ENCODE data around the gene CCDC183. TPM values are rescaled to one million over a fixed set of nuclear protein-coding genes. Genes with fewer than 3 reads are reported as not detected.
"Not testable (repeated sequence)": the region's sequence is repeated elsewhere in the genome, so short reads cannot be mapped to it uniquely, and the experiment has no call there.

Gene CCDC183
- total RNA-seq, 1 experiment from 2014 or later, result 4.2 TPM

DNA sequence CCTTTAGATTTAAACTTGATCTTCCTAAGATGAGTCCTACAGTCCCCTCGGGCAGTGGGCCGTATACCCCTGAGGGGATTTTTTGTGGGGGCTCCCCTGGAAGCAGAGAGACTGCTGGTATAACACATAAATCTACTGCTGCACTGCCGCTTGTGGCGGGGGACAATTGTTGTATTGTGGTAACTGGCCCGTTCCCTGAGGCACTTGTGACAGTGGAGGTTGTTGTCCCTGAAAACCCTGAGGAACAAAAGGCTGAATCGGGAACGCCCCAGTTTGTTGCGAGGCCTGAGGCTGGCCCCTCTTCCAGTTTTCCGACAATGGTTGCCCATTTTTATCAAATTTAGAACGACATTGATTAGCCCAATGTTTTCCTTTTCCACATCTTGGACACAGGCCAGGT lies 9.7 kb upstream of the CCDC183 start:
- Mint-ChIP-seq H3K9me3 (ENCODE audit: unreplicated experiment) (no peaks in the 10 kb centered on the region), H3K4me1 (ENCODE audit: low read depth, unreplicated experiment) (peaks cover 55% of the 10 kb centered on the region), H3K36me3 (ENCODE audit: insufficient read depth, unreplicated experiment) (peaks cover 18% of the 10 kb centered on the region), H3K27ac (ENCODE audit: unreplicated experiment) (peak overlapping the region; percentile 45), H3K4me3 (ENCODE audit: unreplicated experiment) (no peak overlapping the region), H3K27me3 (ENCODE audit: insufficient read depth, unreplicated experiment) (no peaks in the 10 kb centered on the region)
- no peak for DNase-seq
- TF ChIP-seq, protein P1, sequence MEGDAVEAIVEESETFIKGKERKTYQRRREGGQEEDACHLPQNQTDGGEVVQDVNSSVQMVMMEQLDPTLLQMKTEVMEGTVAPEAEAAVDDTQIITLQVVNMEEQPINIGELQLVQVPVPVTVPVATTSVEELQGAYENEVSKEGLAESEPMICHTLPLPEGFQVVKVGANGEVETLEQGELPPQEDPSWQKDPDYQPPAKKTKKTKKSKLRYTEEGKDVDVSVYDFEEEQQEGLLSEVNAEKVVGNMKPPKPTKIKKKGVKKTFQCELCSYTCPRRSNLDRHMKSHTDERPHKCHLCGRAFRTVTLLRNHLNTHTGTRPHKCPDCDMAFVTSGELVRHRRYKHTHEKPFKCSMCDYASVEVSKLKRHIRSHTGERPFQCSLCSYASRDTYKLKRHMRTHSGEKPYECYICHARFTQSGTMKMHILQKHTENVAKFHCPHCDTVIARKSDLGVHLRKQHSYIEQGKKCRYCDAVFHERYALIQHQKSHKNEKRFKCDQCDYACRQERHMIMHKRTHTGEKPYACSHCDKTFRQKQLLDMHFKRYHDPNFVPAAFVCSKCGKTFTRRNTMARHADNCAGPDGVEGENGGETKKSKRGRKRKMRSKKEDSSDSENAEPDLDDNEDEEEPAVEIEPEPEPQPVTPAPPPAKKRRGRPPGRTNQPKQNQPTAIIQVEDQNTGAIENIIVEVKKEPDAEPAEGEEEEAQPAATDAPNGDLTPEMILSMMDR (IDR thresholded peaks at IDR 0.05; ENCODE audit: insufficient read depth in 1 of 2, low read depth in 1 of 2, low read length in 1 of 2, severe bottlenecking in 1 of 2, unreplicated experiment in 1 of 2), result no peak
- BruUV-seq (replicated peaks), result no TSS peak
- no peaks in the 10 kb centered on the region for H3K9me3 ChIP-seq
- intact Hi-C loops (cut with micrococcal nuclease; ENCODE audit: unreplicated experiment), result loop anchor here (2.0 to 5.0 kb wide), 2 partner anchors 56 to 161 kb away; partner anchors contain the start of genes AJM1 and C8G
- no peak overlapping the region for H3K4me3 ChIP-seq (ENCODE audit: low read depth, low read length)
- H3K4me1 ChIP-seq, result peaks cover 49% of the 10 kb centered on the region
- no peaks in the 10 kb centered on the region for H3K36me3 ChIP-seq (ENCODE audit: control insufficient read depth, insufficient read depth, low read length)
- H3K27me3 ChIP-seq (replicated peaks; ENCODE audit: control insufficient read depth, insufficient read depth, low read length), result no peaks in the 10 kb centered on the region
- CTCF ChIA-PET, result no interaction called here
- POLR2A ChIA-PET, result no interaction called here

DNA sequence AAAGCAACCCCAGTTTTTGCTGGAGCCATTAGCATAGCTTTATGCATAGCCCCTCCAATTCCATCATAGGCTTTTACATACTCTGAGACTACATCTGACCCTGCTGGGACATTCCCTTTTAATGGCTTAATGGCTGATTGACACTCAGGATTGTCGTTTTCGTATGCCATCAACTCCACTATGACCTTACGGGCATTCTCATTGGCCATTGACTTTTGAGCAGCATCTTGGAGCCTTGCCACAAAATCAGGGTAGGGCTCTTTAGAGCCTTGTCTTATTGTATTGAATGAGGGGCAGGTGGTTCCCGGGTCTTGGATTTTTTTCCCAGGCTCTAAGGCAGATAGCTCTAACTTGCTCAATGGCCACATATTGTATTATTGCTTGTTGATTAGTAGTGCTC lies 9.2 kb upstream of the CCDC183 start:
- CTCF ChIA-PET; H3K36me3 ChIP-seq (ENCODE audit: control insufficient read depth, insufficient read depth, low read length); H3K27me3 Mint-ChIP-seq (ENCODE audit: insufficient read depth, unreplicated experiment); H3K27me3 ChIP-seq (replicated peaks; ENCODE audit: control insufficient read depth, insufficient read depth, low read length); H3K4me3 ChIP-seq (ENCODE audit: low read depth, low read length); POLR2A ChIA-PET; BruUV-seq (replicated peaks); H3K4me3 Mint-ChIP-seq (ENCODE audit: unreplicated experiment); H3K9me3 ChIP-seq; DNase-seq; H3K27ac Mint-ChIP-seq (ENCODE audit: unreplicated experiment); H3K9me3 Mint-ChIP-seq (ENCODE audit: unreplicated experiment): not testable (repeated sequence)
- peaks cover 44% of the 10 kb centered on the region for H3K4me1 ChIP-seq
- H3K4me1 Mint-ChIP-seq (ENCODE audit: low read depth, unreplicated experiment), result peaks cover 49% of the 10 kb centered on the region
- H3K36me3 Mint-ChIP-seq (ENCODE audit: insufficient read depth, unreplicated experiment), result peaks cover 19% of the 10 kb centered on the region
- intact Hi-C loops (cut with micrococcal nuclease; ENCODE audit: unreplicated experiment), result loop anchor here (1.0 to 5.0 kb wide), 3 partner anchors 56 to 248 kb away; partner anchors contain the start of genes AJM1 and C8G

DNA sequence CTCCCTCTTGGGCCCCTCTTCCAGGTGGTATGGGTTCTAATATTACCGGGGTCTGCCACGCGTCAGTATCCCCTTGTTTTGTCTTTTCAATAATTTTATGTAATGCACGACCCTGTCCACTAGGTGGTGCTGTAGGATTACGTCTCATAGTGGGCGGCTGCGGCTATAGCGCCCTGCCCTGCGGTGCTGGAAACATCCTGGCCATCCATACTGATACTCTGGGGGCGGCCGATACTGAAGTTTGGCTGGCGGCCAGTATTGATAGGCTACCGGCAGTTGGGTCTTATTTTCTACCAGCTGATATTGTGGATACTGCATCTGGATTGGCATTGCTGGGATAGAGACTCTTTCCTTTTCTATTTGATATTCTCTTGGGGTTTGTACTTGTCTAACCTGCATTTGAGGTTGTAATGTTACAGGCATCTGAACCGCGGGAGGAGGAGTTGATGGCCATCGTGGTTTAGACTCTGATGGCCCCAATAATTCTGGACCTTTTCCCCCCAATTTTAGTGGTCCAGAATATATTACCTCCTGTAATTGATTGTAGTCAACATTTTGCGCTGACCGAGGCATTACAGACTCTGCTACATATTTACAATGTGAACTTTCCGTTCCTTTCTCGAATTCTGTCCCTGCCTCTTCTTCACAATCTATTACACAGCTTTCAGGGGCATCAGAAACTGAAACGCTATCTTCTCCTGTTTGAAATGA lies 8.3 kb upstream of the CCDC183 start:
- TF ChIP-seq, protein P1 (IDR thresholded peaks at IDR 0.05; ENCODE audit: insufficient read depth in 1 of 2, low read depth in 1 of 2, low read length in 1 of 2, severe bottlenecking in 1 of 2, unreplicated experiment in 1 of 2), result peak; percentile 78 to 86
- peak; percentile 79 to 84 for DNase-seq
- Mint-ChIP-seq H3K27ac (ENCODE audit: unreplicated experiment) (peak overlapping the region; percentile 84), H3K36me3 (ENCODE audit: insufficient read depth, unreplicated experiment) (peaks cover 26% of the 10 kb centered on the region), H3K4me3 (ENCODE audit: unreplicated experiment) (peak overlapping the region; percentile 68), H3K27me3 (ENCODE audit: insufficient read depth, unreplicated experiment) (no peaks in the 10 kb centered on the region), H3K9me3 (ENCODE audit: unreplicated experiment) (no peaks in the 10 kb centered on the region), H3K4me1 (ENCODE audit: low read depth, unreplicated experiment) (peaks cover 47% of the 10 kb centered on the region)
- POLR2A ChIA-PET, result no interaction called here
- CTCF ChIA-PET, result interaction anchor here (0.9 kb wide), 1 partner anchor 248 kb away, joined by 4 read pairs; no protein-coding TSS in a partner anchor
- intact Hi-C loops (cut with micrococcal nuclease; ENCODE audit: unreplicated experiment), result loop anchor here (1.0 to 5.0 kb wide), 3 partner anchors 55 to 247 kb away; partner anchors contain the start of genes AJM1 and C8G
- 0 out of 2 replicates have a peak, but pooled peaks cover 2% of the 10 kb centered on the region for H3K36me3 ChIP-seq (ENCODE audit: control insufficient read depth, insufficient read depth, low read length)
- H3K27me3 ChIP-seq (replicated peaks; ENCODE audit: control insufficient read depth, insufficient read depth, low read length), result no peaks in the 10 kb centered on the region
- BruUV-seq (replicated peaks), result no TSS peak
- no peaks in the 10 kb centered on the region for H3K9me3 ChIP-seq
- H3K4me1 ChIP-seq, result peaks cover 49% of the 10 kb centered on the region
- H3K4me3 ChIP-seq (ENCODE audit: low read depth, low read length), result peak overlapping the region; percentile 33

DNA sequence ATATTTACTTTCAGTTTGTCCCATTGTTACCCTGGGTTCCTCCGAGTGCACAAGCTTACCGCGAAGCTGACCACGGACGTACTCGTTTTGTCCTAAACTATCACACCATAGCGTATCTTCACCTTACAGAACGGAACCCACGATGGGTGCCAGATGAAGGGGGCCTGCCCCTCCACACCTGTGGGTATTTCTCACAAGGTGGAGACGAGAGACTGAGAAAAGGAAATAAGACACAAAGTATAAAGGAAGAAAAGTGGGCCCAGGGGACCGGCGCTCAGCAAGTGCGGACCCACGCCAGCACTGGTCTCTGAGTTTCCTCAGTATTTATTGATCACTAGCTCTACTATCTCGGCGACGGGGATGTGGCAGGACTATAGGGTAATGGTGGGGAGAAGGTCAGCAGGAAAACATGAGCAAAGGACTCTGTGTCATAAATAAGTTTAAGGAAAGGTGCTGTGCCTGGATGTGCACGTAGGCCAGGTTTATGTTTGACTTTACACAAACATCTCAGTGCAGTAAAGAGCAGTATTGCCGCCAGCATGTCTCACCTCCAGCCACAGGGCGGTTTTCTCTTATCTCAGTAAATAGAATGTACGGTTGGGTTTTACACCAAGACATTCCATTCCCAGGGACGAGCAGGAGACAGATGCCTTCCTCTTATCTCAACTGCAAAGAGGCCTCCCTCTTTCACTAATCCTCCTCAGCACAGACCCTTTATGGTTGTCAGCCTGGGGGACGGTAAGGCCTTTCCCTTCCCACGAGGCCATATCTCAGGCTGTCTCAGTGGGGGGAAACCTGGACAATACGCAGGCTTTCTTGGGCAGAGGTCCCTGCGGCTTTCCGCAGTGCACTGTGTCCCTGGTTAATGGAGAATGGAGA lies 7.3 kb upstream of the CCDC183 start:
- ChIA-PET POLR2A (interaction anchor here (0.7 kb wide), 1 partner anchor 12 kb away, joined by 5 read pairs; no protein-coding TSS in a partner anchor), CTCF (interaction anchor here (0.5 to 0.9 kb wide), 2 partner anchors 247 to 519 kb away, joined by 4 to 5 read pairs; no protein-coding TSS in a partner anchor)

More for the DNA sequence above, 7.3 kb upstream of the CCDC183 start:
- H3K9me3 ChIP-seq; H3K36me3 ChIP-seq (ENCODE audit: control insufficient read depth, insufficient read depth, low read length); H3K9me3 Mint-ChIP-seq (ENCODE audit: unreplicated experiment); H3K27me3 Mint-ChIP-seq (ENCODE audit: insufficient read depth, unreplicated experiment); H3K27me3 ChIP-seq (replicated peaks; ENCODE audit: control insufficient read depth, insufficient read depth, low read length): not testable (repeated sequence)
- intact Hi-C loops (cut with micrococcal nuclease; ENCODE audit: unreplicated experiment), result loop anchor here (5.0 kb wide), 1 partner anchor 158 kb away; the partner anchor contains the start of gene C8G
- peaks cover 52% of the 10 kb centered on the region for H3K4me1 ChIP-seq
- H3K4me3 ChIP-seq (ENCODE audit: low read depth, low read length), result peak overlapping the region; percentile 33
- Mint-ChIP-seq H3K27ac (ENCODE audit: unreplicated experiment) (peak overlapping the region; percentile 84), H3K4me3 (ENCODE audit: unreplicated experiment) (peak overlapping the region; percentile 68), H3K4me1 (ENCODE audit: low read depth, unreplicated experiment) (peaks cover 51% of the 10 kb centered on the region), H3K36me3 (ENCODE audit: insufficient read depth, unreplicated experiment) (peaks cover 33% of the 10 kb centered on the region)
- DNase-seq, result peak; percentile 84 to 93
- BruUV-seq (replicated peaks), result TSS peak; percentile 29

Measured in Caco-2 (cell line).